Naive thymus-derived CD8-positive, alpha-beta T cell (primary cell): Measurements from ENCODE around the gene TRIM24. TPM values are rescaled to one million over a fixed set of nuclear protein-coding genes. Genes with fewer than 3 reads are reported as not detected.

ENCODE experiments used
- ATAC-seq, 2 donors: fragments of 150-1000 bp; cut with Tn5 transposase in 1 of 2; sonication (Bioruptor Pico), chemical (Tn5 transposase) in 1 of 2; 1 replicate in 1 of 2; 2 replicates in 1 of 2; pipeline ENCODE4 v1.10.0; 2021; ENCODE audit warnings: mild to moderate bottlenecking in 2 of 2, moderate library complexity in 2 of 2
- POLR2A ChIA-PET: fragments of 350-600 bp; sonication (Branson Sonifier 250); formaldehyde crosslinking; loops from one replicate; lab custom pipeline; 2021; ENCODE audit warnings: antibody characterized with exemption; lab: Charles Lee
- DNase-seq, 10 donors: peaks; one replicate each; pipeline versions ENCODE4 v3.0.0 to v3.0.0-alpha.2; 2020 to 2022
- H3K27ac Mint-ChIP-seq, 10 donors: one replicate each; pipeline ENCODE4 v1.8.0; 2020 to 2022; ENCODE audit warnings: mild to moderate bottlenecking in 10 of 10, mixed read lengths in 10 of 10, moderate library complexity in 4 of 10, inconsistent platforms in 1 of 10
- H3K27me3 Mint-ChIP-seq, 5 donors: one replicate each; pipeline ENCODE4 v1.8.0; 2021 to 2022; ENCODE audit warnings: mixed read lengths in 5 of 5
- H3K36me3 Mint-ChIP-seq, 3 donors: one replicate each; pipeline ENCODE4 v1.8.0; 2020 to 2022; ENCODE audit warnings: mixed read lengths in 3 of 3, mild to moderate bottlenecking in 2 of 3, inconsistent platforms in 1 of 3
- H3K4me1 Mint-ChIP-seq, 4 donors: one replicate each; pipeline ENCODE4 v1.8.0; 2021 to 2022; ENCODE audit warnings: mixed read lengths in 4 of 4
- H3K4me3 Mint-ChIP-seq, 10 donors: one replicate each; pipeline ENCODE4 v1.8.0; 2020 to 2022; ENCODE audit warnings: mild to moderate bottlenecking in 10 of 10, mixed read lengths in 10 of 10, moderate library complexity in 6 of 10, inconsistent platforms in 1 of 10
- H3K9me3 Mint-ChIP-seq, 9 donors: one replicate each; pipeline ENCODE4 v1.8.0; 2020 to 2022; ENCODE audit warnings: mixed read lengths in 9 of 9, mild to moderate bottlenecking in 3 of 9, inconsistent platforms in 1 of 9, moderate library complexity in 1 of 9
- polyA plus RNA-seq, 3 donors: library from polyadenylated mRNA; unstranded; fragments of 300-500 nt; fragmentation: Illumina TruSeq; gene quantifications; one replicate each; pipeline ENCODE4 v1.2.3, GENCODE V29; 2021
- total RNA-seq, 8 experiments: library from RNA in 2 of 8; stranded (reverse) in 2 of 8; gene quantifications; one replicate each; pipeline ENCODE4 v1.2.3 and lab custom pipeline; 2021 to 2026

The TRIM24 gene
- total and polyA plus RNA-seq, 5 experiments from 2014 or later: 5.8 to 24.0 (median 12.2) TPM

GRCh38 chr7:138502023-138502767 is 42.1 kb downstream of the TRIM24 start:
- H3K36me3 Mint-ChIP-seq: peaks cover 29 to 45% (median 40%) of the 10 kb centered on the region in 3 donors
- POLR2A ChIA-PET: no interaction called here
- ATAC-seq: no peak
- no peak for DNase-seq
- H3K27me3 Mint-ChIP-seq: no peaks in the 10 kb centered on the region
- no peak overlapping the region for H3K27ac Mint-ChIP-seq
- H3K4me3 Mint-ChIP-seq: no peak overlapping the region
- H3K9me3 Mint-ChIP-seq: peaks cover 0 to 4% (median 0%) of the 10 kb centered on the region in 9 donors
- peaks cover 16 to 51% (median 44%) of the 10 kb centered on the region in 4 donors for H3K4me1 Mint-ChIP-seq

DNA sequence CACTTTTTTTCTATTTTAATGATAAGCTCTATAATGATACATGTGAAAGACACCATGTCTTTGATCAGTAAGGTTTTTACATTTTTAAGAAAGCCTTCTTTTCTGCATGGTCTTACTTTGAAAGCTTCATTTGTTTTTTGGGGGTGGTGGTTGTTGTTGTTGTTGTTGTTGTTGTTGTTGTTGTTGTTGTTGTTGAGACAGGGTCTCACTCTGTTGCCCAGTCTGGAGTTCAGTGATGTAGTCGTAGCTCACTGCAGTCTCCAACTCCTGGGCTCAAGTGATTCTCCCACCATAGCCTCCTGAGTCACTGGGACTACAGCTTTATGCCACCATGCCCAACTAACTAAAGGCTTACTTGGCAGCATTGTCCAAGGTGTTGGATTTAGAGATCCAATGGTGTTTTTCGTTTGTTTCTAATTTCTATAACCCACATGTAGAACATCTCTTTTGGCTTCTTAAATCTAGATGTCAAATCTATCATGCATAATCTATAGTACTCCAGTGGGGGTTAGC is 45.4 kb downstream of the TRIM24 start:
- H3K36me3 Mint-ChIP-seq: peaks cover 32 to 56% (median 50%) of the 10 kb centered on the region in 3 donors
- no peak overlapping the region for H3K4me3 Mint-ChIP-seq
- H3K4me1 Mint-ChIP-seq: peaks cover 14 to 43% (median 40%) of the 10 kb centered on the region in 4 donors
- H3K9me3 Mint-ChIP-seq: peaks cover 0 to 5% (median 0%) of the 10 kb centered on the region in 9 donors
- ATAC-seq: no peak
- H3K27me3 Mint-ChIP-seq: no peaks in the 10 kb centered on the region
- no peak for DNase-seq
- POLR2A ChIA-PET: interaction anchor here (0.6 kb wide), 1 partner anchor 15 kb away, joined by 3 read pairs; no protein-coding TSS in a partner anchor
- peak overlapping the region in 2 of 10 donors; percentile 29 to 43 for H3K27ac Mint-ChIP-seq

GRCh38 chr7:138506764-138507163 is 46.7 kb downstream of the TRIM24 start:
- Mint-ChIP-seq H3K4me1 (peaks cover 17 to 42% (median 36%) of the 10 kb centered on the region in 4 donors), H3K9me3 (peaks cover 0 to 5% (median 0%) of the 10 kb centered on the region in 9 donors), H3K27me3 (no peaks in the 10 kb centered on the region), H3K36me3 (peaks cover 36 to 66% (median 62%) of the 10 kb centered on the region in 3 donors), H3K4me3 (no peak overlapping the region), H3K27ac (peak overlapping the region in 1 of 10 donors; percentile 25)
- no peak for DNase-seq
- POLR2A ChIA-PET: no interaction called here
- ATAC-seq: no peak

GRCh38 chr7:138510003-138510402 is 49.9 kb downstream of the TRIM24 start:
- no peaks in the 10 kb centered on the region for H3K27me3 Mint-ChIP-seq
- ATAC-seq (no peak), DNase-seq (no peak)
- POLR2A ChIA-PET: interaction anchor here (0.7 kb wide), 1 partner anchor 394 kb away, joined by 3 read pairs; no protein-coding TSS in a partner anchor
- H3K4me3 Mint-ChIP-seq: no peak overlapping the region
- H3K9me3 Mint-ChIP-seq: peaks cover 0 to 10% (median 0%) of the 10 kb centered on the region in 9 donors
- H3K4me1 Mint-ChIP-seq: peaks cover 19 to 37% (median 30%) of the 10 kb centered on the region in 4 donors
- H3K36me3 Mint-ChIP-seq: peaks cover 51 to 86% (median 74%) of the 10 kb centered on the region in 3 donors
- peak overlapping the region in 1 of 10 donors; percentile 26 for H3K27ac Mint-ChIP-seq

DNA sequence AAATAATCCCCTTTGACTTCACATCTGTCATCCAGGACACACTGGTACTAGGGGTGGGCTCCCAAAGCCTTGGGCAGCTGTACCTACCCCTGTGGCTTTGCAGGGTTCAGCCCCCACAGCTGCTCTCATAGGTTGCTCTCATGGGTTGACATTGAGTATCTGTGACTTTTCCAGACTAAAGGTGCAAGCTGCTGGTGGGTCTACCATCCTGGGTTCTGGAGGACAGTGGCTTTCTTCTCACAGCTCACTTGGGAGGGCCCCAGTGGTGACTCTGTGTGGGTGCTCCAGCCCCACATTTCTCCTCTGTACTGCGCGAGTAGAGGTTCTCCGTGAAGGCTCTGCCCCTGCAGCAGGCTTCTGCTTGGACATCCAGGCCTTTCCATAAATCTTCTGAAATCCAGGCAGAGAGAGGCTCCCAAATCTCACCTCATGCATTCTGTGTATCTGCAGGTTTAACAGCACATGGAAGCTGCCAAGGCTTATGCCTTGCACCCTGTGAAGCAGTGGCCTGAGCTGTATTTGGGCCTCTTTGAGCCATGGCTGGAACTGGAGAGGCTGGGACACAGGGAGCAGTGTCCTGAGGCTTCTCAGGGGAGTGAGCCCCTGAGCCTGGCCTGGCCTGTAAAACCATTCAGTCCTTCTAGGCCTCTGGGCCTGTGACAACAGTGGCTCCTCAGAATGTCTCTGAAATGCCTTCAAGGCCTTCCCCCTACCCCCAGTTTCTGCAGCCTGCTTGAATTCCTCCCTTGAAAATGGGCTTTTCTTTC is 52.2 kb downstream of the TRIM24 start:
- Mint-ChIP-seq H3K4me3 (no peak overlapping the region), H3K9me3 (peaks cover 0 to 10% (median 2%) of the 10 kb centered on the region in 9 donors), H3K4me1 (peaks cover 10 to 22% (median 18%) of the 10 kb centered on the region in 4 donors), H3K27ac (peak overlapping the region in 2 of 10 donors; percentile 14 to 49), H3K36me3 (peaks cover 46 to 86% (median 74%) of the 10 kb centered on the region in 3 donors), H3K27me3 (no peaks in the 10 kb centered on the region)
- POLR2A ChIA-PET: no interaction called here
- no peak for DNase-seq
- no peak for ATAC-seq

DNA sequence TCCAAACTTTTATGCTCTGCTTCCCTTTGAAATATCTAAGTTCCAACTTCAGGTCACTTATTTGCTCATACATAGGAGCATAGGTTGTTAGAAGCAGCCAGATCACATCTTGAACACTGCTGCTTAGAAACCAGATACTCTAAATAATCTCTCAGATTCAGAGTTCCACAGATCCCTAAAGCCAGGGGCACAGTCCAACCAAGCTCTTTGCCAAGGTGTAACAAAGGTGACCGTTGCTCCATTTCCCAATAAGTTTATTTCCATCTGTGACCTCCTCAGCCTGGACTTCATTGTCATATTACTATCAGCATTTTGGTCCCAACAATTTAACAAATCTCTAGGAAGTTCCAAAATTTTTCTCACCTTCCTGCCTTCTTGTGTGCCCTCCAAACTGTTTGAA is 52.8 kb downstream of the TRIM24 start:
- Mint-ChIP-seq H3K9me3 (peaks cover 0 to 10% (median 2%) of the 10 kb centered on the region in 9 donors), H3K4me3 (no peak overlapping the region), H3K27me3 (no peaks in the 10 kb centered on the region), H3K4me1 (peaks cover 10 to 22% (median 17%) of the 10 kb centered on the region in 4 donors), H3K36me3 (peaks cover 45 to 88% (median 75%) of the 10 kb centered on the region in 3 donors), H3K27ac (no peak overlapping the region)
- no peak for DNase-seq
- POLR2A ChIA-PET: no interaction called here
- ATAC-seq: no peak

DNA sequence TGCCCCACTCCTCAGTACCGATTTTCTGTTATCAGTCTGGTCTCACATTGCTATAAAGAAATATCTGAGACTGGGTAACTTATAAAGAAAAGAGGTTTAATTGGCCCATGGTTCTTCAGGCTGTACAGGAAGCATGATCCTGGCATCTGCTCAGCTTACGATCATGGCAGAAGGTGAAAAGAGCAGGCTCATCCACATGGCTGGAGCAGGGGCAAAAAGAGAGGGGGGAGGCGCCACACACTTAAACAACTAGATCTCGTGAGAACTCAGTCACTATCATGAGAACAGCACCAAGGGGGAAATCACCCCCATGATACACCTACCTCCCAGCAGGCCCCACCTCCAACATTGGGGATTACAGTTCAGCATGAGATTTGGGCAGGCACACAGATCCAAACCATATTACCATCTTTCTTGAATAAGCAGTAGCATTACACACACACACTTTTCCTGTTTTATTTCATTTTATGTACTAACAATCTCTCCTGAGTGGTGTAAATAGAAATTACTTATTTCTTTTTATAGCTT is 53.3 kb downstream of the TRIM24 start:
- Mint-ChIP-seq H3K27ac (peak overlapping the region in 4 of 10 donors; percentile 0 to 56 (median 23)), H3K36me3 (peaks cover 41 to 85% (median 70%) of the 10 kb centered on the region in 3 donors), H3K27me3 (no peaks in the 10 kb centered on the region), H3K4me1 (peaks cover 10 to 19% (median 12%) of the 10 kb centered on the region in 4 donors), H3K4me3 (no peak overlapping the region), H3K9me3 (peaks cover 0 to 10% (median 2%) of the 10 kb centered on the region in 9 donors)
- POLR2A ChIA-PET: no interaction called here
- DNase-seq (no peak), ATAC-seq (no peak)

DNA sequence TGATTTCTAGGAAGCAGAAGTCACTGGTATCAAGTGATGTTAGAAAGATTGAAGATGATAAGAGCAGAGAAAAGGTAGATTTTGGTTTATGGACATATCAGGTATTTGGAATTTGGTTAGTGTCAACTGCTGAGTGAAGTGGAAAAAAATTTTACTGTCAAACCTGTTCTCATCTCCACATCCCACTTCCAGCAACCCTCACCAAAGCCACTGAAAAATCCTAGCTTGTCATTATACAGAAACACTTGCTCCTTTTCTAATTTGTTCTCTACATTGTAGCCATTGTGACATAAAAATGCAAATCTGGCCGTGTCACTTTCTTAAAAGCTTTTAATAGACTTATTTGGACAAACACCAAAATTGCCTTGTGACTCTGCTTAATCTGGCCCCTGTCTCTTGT is 54.0 kb downstream of the TRIM24 start:
- H3K36me3 Mint-ChIP-seq: peaks cover 42 to 87% (median 71%) of the 10 kb centered on the region in 3 donors

GRCh38 chr7:138515001-138515528 is 55.0 kb downstream of the TRIM24 start:
- H3K4me3 Mint-ChIP-seq: no peak overlapping the region
- POLR2A ChIA-PET: no interaction called here
- peaks cover 7 to 12% (median 8%) of the 10 kb centered on the region in 4 donors for H3K4me1 Mint-ChIP-seq
- H3K36me3 Mint-ChIP-seq: peaks cover 36 to 90% (median 76%) of the 10 kb centered on the region in 3 donors
- no peaks in the 10 kb centered on the region for H3K27me3 Mint-ChIP-seq
- H3K9me3 Mint-ChIP-seq: peaks cover 0 to 8% (median 4%) of the 10 kb centered on the region in 9 donors
- no peak overlapping the region for H3K27ac Mint-ChIP-seq
- ATAC-seq (no peak), DNase-seq (no peak)

More for the DNA sequence above, 54.0 kb downstream of the TRIM24 start:
- H3K9me3 Mint-ChIP-seq: peaks cover 0 to 10% (median 2%) of the 10 kb centered on the region in 9 donors
- H3K4me3 Mint-ChIP-seq: no peak overlapping the region
- H3K27me3 Mint-ChIP-seq: no peaks in the 10 kb centered on the region
- H3K4me1 Mint-ChIP-seq: peaks cover 9 to 15% (median 11%) of the 10 kb centered on the region in 4 donors
- POLR2A ChIA-PET: no interaction called here
- no peak for ATAC-seq
- no peak for DNase-seq
- H3K27ac Mint-ChIP-seq: peak overlapping the region in 7 of 10 donors; percentile 0 to 83 (median 10)

- H3K27me3 Mint-ChIP-seq: no peaks in the 10 kb centered on the region
- H3K9me3 Mint-ChIP-seq: peaks cover 0 to 28% (median 5%) of the 10 kb centered on the region in 9 donors
- peak overlapping the region in 1 of 10 donors; percentile 3 for H3K27ac Mint-ChIP-seq
- H3K4me3 Mint-ChIP-seq: no peak overlapping the region
- DNase-seq: no peak
- H3K4me1 Mint-ChIP-seq: peaks cover 0 to 6% (median 3%) of the 10 kb centered on the region in 4 donors
- peaks cover 50 to 88% (median 88%) of the 10 kb centered on the region in 3 donors for H3K36me3 Mint-ChIP-seq
- ATAC-seq: no peak
- POLR2A ChIA-PET: no interaction called here
Observed at GRCh38 chr7:138519061-138519798, 59.2 kb downstream of the TRIM24 start.

DNA sequence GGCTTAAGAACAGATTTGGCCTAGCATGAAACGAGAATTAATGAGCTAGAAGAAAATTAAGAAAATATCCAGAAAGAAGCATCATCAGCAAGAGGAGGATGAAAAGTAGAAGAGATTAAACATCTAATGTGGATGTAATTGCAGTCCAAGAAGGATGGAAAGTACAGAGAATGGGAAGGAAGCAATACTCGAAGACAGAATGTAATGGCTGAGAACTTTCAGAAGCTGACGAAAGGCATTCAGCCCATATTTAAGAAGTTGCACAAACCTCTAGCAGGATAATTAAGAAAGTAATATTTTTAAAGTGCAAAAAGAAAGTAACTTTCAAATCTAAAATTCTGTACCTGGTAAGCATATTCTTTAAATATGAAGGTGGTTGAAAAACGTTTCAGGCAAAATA is 60.7 kb downstream of the TRIM24 start:
- no peak for DNase-seq
- Mint-ChIP-seq H3K4me3 (no peak overlapping the region), H3K9me3 (peaks cover 0 to 36% (median 13%) of the 10 kb centered on the region in 9 donors), H3K27me3 (no peaks in the 10 kb centered on the region), H3K36me3 (peaks cover 43 to 82% (median 81%) of the 10 kb centered on the region in 3 donors), H3K4me1 (peaks cover 0 to 2% (median 0%) of the 10 kb centered on the region in 4 donors), H3K27ac (peak overlapping the region in 3 of 10 donors; percentile 14 to 31 (median 20))
- POLR2A ChIA-PET: no interaction called here
- no peak for ATAC-seq
